ENCODE results near the gene SAV1.

- TF ChIP-seq, protein P1, sequence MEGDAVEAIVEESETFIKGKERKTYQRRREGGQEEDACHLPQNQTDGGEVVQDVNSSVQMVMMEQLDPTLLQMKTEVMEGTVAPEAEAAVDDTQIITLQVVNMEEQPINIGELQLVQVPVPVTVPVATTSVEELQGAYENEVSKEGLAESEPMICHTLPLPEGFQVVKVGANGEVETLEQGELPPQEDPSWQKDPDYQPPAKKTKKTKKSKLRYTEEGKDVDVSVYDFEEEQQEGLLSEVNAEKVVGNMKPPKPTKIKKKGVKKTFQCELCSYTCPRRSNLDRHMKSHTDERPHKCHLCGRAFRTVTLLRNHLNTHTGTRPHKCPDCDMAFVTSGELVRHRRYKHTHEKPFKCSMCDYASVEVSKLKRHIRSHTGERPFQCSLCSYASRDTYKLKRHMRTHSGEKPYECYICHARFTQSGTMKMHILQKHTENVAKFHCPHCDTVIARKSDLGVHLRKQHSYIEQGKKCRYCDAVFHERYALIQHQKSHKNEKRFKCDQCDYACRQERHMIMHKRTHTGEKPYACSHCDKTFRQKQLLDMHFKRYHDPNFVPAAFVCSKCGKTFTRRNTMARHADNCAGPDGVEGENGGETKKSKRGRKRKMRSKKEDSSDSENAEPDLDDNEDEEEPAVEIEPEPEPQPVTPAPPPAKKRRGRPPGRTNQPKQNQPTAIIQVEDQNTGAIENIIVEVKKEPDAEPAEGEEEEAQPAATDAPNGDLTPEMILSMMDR (IDR thresholded peaks at IDR 0.05): no peak
- no peak for TF ChIP-seq POLR2AphosphoS5 (IDR thresholded peaks at IDR 0.05)
- no peak for TF ChIP-seq POLR2A (IDR thresholded peaks at IDR 0.05)
Observed at GRCh38 chr14:50608302-50608851, 59.7 kb downstream of the SAV1 start.

All from stomach (tissue), 4 donors.